SK-N-SH treated with all-trans-retinoic acid at 6 μM for 48 hours (cell line): ENCODE measurements around the gene MFAP1.

Experiments
- ATAC-seq: fragments of 200-7000 bp; cut with Tn5 transposase; 3 replicates; pipeline ENCODE4 v1.9.1; 2020; ENCODE audit warnings: mild to moderate bottlenecking, moderate library complexity
- ARNTL ChIP-seq: fragments of 450-650 bp; formaldehyde crosslinking; IDR thresholded peaks from 2 replicates; pipeline ENCODE4 v1.5.0; 2020; ENCODE audit warnings: low read depth, mild to moderate bottlenecking, moderate library complexity, borderline replicate concordance
- CREB5 ChIP-seq: fragments of 250-450 bp; sonication (Bioruptor Pico); IDR thresholded peaks from 2 replicates; pipeline ENCODE4 v1.5.1; 2020; ENCODE audit warnings: low read depth, mild to moderate bottlenecking, moderate library complexity
- CSRNP3 ChIP-seq: fragments of 250-450 bp; sonication (Bioruptor Pico); IDR thresholded peaks from 2 replicates; pipeline ENCODE4 v1.5.1; 2021; ENCODE audit warnings: mild to moderate bottlenecking, moderate library complexity
- GLIS3 ChIP-seq: fragments of 250-450 bp; sonication (Bioruptor Pico); IDR thresholded peaks from 2 replicates; pipeline ENCODE4 v1.5.0; 2020; ENCODE audit warnings: mild to moderate bottlenecking, moderate library complexity
- ISL1 ChIP-seq: fragments of 250-450 bp; sonication (Bioruptor Pico); IDR thresholded peaks from 2 replicates; pipeline ENCODE4 v2.1.2; 2022; ENCODE audit warnings: mild to moderate bottlenecking, moderate library complexity
- OSR1 ChIP-seq: fragments of 250-450 bp; sonication (Bioruptor Pico); IDR thresholded peaks from 2 replicates; pipeline ENCODE4 v1.8.0; 2022; ENCODE audit warnings: moderate library complexity, mild to moderate bottlenecking, inconsistent platforms
- PATZ1 ChIP-seq: fragments of 250-450 bp; sonication (Bioruptor Pico); IDR thresholded peaks from 2 replicates; pipeline ENCODE4 v1.8.0; 2020; ENCODE audit warnings: mild to moderate bottlenecking, moderate library complexity, borderline replicate concordance
- RARB ChIP-seq: fragments of 250-450 bp; sonication (Bioruptor Pico); IDR thresholded peaks from 2 replicates; pipeline ENCODE4 v1.8.0; 2021; ENCODE audit warnings: mild to moderate bottlenecking, moderate library complexity
- SNAI2 ChIP-seq: fragments of 250-450 bp; sonication (Bioruptor Pico); IDR thresholded peaks from 2 replicates; pipeline ENCODE4 v1.5.0; 2020; ENCODE audit warnings: mild to moderate bottlenecking, moderate library complexity
- TOX ChIP-seq: fragments of 250-450 bp; sonication (Bioruptor Pico); IDR thresholded peaks from 2 replicates; pipeline ENCODE4 v1.8.0; 2021; ENCODE audit warnings: mild to moderate bottlenecking, moderate library complexity, borderline replicate concordance
- TSHZ2 ChIP-seq: fragments of 250-450 bp; sonication (Bioruptor Pico); IDR thresholded peaks from 2 replicates; pipeline ENCODE4 v1.5.0; 2020; ENCODE audit warnings: mild to moderate bottlenecking, moderate library complexity
- ZFP3 ChIP-seq: fragments of 250-450 bp; sonication (Bioruptor Pico); IDR thresholded peaks from 2 replicates; pipeline ENCODE4 v1.5.0; 2020; ENCODE audit warnings: mild to moderate bottlenecking, moderate library complexity
- ZFP30 ChIP-seq: fragments of 450-650 bp; formaldehyde crosslinking; IDR thresholded peaks from 2 replicates; pipeline ENCODE4 v1.5.0; 2022; ENCODE audit warnings: mild to moderate bottlenecking, moderate library complexity

Gene MFAP1

GRCh38 chr15:43794269-43795037 lies 30.0 kb downstream of the MFAP1 start (continued):
- TF ChIP-seq PATZ1 (CRISPR knock-in tag), result no peak
- TF ChIP-seq ZFP3 (CRISPR knock-in tag), result no peak
- TF ChIP-seq OSR1 (CRISPR knock-in tag), result no peak
- no peak for TF ChIP-seq CREB5 (CRISPR knock-in tag)
- no peak for TF ChIP-seq ZFP30
- no peak for TF ChIP-seq SNAI2 (CRISPR knock-in tag)

GRCh38 chr15:43793647-43794046 lies 30.8 kb downstream of the MFAP1 start:
- no peak for ATAC-seq
- TF ChIP-seq ARNTL (CRISPR knock-in tag) (no peak), CSRNP3 (no peak), TSHZ2 (no peak), RARB (CRISPR knock-in tag) (no peak), PATZ1 (CRISPR knock-in tag) (no peak)

GRCh38 chr15:43792761-43793476 lies 31.6 kb downstream of the MFAP1 start:
- TF ChIP-seq ARNTL (CRISPR knock-in tag), result no peak
- no peak for TF ChIP-seq ISL1 (CRISPR knock-in tag)
- no peak for TF ChIP-seq ZFP30
- no peak for TF ChIP-seq TOX (CRISPR knock-in tag)
- TF ChIP-seq OSR1 (CRISPR knock-in tag), result no peak
- TF ChIP-seq SNAI2 (CRISPR knock-in tag), result no peak
- no peak for TF ChIP-seq GLIS3
- no peak for TF ChIP-seq CSRNP3
- no peak for TF ChIP-seq RARB (CRISPR knock-in tag)
- no peak for TF ChIP-seq PATZ1 (CRISPR knock-in tag)
- peak; percentile 12 for ATAC-seq
